Activated naive CD4-positive, alpha-beta T cell treated with anti-CD3 and anti-CD28 coated beads for 36 hours (primary cell): ENCODE results near the gene RND3. TPM values are rescaled to one million over a fixed set of nuclear protein-coding genes. Genes with fewer than 3 reads are reported as not detected.
A peak's percentile ranks its signal among the peaks of the same experiment; 100 is the strongest.

ENCODE experiments used
- CTCF ChIA-PET: fragments of 350-600 bp; sonication (Branson Sonifier 250); formaldehyde crosslinking; loops from one replicate; lab custom pipeline; 2021; ENCODE audit warnings: antibody characterized with exemption; lab: Charles Lee
- DNase-seq: peaks from one replicate; pipeline ENCODE4 v3.0.0-alpha.2; 2020
- H3K27ac Mint-ChIP-seq: one replicate; pipeline ENCODE4 v1.8.0; 2021; ENCODE audit warnings: mild to moderate bottlenecking, mixed read lengths
- H3K27me3 Mint-ChIP-seq: one replicate; pipeline ENCODE4 v1.8.0; 2021; ENCODE audit warnings: low read depth, mixed read lengths
- H3K36me3 Mint-ChIP-seq: one replicate; pipeline ENCODE4 v1.8.0; 2021; ENCODE audit warnings: low read depth, mixed read lengths
- H3K4me1 Mint-ChIP-seq: one replicate; pipeline ENCODE4 v1.8.0; 2021; ENCODE audit warnings: low read depth, mixed read lengths
- H3K4me3 Mint-ChIP-seq: one replicate; pipeline ENCODE4 v1.8.0; 2021; ENCODE audit warnings: mild to moderate bottlenecking, moderate library complexity, mixed read lengths
- H3K9me3 Mint-ChIP-seq: one replicate; pipeline ENCODE4 v1.8.0; 2021; ENCODE audit warnings: mixed read lengths
- intact Hi-C: fragments of 100-400 bp; cut with micrococcal nuclease; formaldehyde crosslinking; loops from one replicate; pipeline ENCODE4 v1.15.1; 2023
- total RNA-seq, 2 experiments: library from RNA; stranded (reverse); gene quantifications; one replicate each; pipeline ENCODE4 v1.2.3, GENCODE V29; 2021

RND3 gene
- total RNA-seq, 2 experiments from 2014 or later: not detected

DNA sequence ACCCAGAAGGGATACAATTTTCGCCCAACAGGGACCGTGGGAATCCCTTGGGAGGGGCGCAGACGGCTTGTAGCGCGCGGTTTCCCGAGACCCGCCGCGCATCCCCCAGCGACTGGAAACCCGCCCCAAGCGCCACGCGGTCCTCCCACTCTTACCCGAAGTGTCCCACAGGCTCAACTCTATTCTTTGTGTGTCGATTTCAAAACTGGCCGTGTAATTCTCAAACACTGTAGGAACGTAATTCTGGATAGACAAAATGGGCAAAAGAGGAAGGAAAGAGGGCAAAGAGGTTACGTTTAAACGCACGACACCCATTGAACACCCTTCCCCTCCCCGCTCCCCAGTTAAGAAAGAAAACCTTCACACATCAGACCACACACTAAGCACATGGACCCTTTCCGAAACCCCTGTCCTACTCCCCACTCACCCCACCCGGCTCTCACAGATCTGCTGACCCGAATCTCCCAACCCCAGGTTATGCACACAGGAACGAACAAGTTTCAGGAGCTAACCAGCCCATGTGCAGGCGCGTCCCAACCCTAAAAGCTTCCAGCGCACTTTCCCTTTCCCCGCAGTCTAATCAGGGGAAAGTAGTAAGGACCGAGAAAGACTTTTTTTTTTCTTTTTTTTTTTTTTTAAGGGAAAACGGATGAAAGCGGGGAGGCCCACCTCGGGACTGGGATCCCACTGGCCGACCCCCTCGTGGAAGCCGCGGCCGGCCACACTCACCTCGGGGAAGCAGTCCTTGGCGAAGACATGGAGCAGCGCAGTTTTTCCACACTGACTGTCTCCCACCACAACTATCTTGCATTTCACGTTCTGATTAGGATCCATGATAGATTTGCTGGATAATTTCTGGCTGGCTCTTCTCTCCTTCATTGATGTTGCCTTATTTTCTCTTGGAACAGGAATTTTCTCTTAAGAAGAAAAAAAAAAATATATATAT lies 655 bp downstream of the RND3 start:
- Mint-ChIP-seq H3K4me3 (no peak overlapping the region), H3K4me1 (peaks cover 12% of the 10 kb centered on the region), H3K9me3 (no peaks in the 10 kb centered on the region), H3K36me3 (no peaks in the 10 kb centered on the region), H3K27ac (no peak overlapping the region), H3K27me3 (peaks cover 66% of the 10 kb centered on the region)
- CTCF ChIA-PET: interaction anchor here (1.1 kb wide), 1 partner anchor 42 kb away, joined by 3 read pairs; no protein-coding TSS in a partner anchor
- no peak for DNase-seq
- intact Hi-C loops: loop anchor here (1.0 to 5.0 kb wide), 2 partner anchors 565 to 890 kb away; no protein-coding TSS in a partner anchor

DNA sequence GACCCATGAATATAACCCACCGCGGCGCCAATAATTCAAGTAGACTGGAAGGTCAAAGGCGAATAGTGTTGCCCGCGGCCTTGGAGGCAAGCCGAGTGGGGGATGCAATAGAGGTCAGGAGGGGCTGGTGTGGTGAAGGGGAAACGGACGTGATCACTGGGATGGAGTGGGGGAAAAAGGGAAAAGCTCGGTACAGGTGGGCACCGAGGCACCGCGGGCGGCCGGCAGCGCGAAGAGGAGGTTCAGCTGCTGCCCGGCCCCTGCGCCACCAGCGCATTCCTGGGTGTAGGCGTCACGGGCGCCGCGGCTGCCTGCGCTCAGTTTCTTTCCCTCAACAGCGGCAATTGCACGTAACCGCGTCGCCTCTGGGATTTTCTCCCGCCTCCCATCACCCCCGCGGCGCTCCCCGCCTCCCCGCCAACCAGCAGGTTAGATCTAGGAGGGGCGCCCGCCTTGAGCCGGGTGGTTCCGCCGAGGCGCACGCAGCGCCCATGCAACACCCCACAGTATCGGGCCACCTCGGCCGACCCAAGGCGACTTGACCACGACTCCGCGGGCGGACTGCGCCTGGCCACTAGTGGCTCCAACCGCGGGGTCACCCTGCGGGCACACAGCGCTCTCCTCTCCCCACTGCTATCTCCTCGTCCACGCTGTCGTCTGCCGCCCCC lies 1.5 kb downstream of the RND3 start:
- Mint-ChIP-seq H3K4me1 (peaks cover 12% of the 10 kb centered on the region), H3K4me3 (peak overlapping the region; percentile 34), H3K36me3 (no peaks in the 10 kb centered on the region), H3K9me3 (no peaks in the 10 kb centered on the region), H3K27me3 (peaks cover 66% of the 10 kb centered on the region), H3K27ac (no peak overlapping the region)
- intact Hi-C loops: loop anchor here (5.0 kb wide), 1 partner anchor 566 kb away; no protein-coding TSS in a partner anchor
- DNase-seq: no peak
- CTCF ChIA-PET: interaction anchor here (1.1 kb wide), 1 partner anchor 42 kb away, joined by 3 read pairs; no protein-coding TSS in a partner anchor

DNA sequence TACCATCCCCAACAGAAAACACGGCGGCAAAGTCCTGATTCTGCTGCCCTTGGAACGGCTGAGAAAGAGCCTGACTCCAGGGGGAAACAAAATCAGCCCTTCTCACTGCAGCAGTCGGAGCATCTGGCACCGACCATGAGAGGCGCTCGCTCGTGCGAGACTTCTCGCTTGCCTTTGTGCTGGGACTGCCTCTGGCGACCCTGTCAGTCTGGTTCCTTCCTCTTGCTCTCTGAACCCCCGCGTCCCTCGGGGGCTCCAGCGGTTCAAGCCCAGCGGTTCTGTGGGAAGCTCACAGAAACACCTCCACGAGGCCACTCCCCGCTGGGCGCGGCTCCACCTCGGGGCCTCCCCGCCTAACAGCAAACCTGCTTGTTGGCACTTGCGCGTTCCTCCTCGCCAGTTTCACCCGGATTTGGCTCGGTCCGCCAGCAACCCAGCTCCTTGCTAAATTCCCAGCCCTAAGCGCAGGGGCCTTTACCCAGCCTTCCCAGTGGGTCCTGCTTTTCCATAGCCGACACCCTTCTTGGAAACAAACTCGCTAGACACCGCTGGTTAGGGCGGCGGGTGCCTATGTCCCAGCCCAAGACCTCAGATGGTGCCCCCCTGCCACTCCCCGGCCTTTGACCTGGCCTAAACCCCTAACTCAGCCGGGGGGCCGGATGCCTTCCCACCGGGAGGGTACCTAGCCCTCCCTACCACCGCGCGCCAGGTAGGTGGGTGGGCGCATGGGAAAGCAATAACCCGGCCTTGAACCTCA lies 2.2 kb downstream of the RND3 start:
- no peak overlapping the region for H3K27ac Mint-ChIP-seq
- H3K4me3 Mint-ChIP-seq: peak overlapping the region; percentile 34
- H3K9me3 Mint-ChIP-seq: no peaks in the 10 kb centered on the region
- H3K36me3 Mint-ChIP-seq: no peaks in the 10 kb centered on the region
- H3K27me3 Mint-ChIP-seq: peaks cover 62% of the 10 kb centered on the region
- DNase-seq: peak; percentile 6
- H3K4me1 Mint-ChIP-seq: peaks cover 12% of the 10 kb centered on the region
- CTCF ChIA-PET: interaction anchor here (1.1 kb wide), 1 partner anchor 41 kb away, joined by 3 read pairs; no protein-coding TSS in a partner anchor
- intact Hi-C loops: loop anchor here (5.0 kb wide), 1 partner anchor 567 kb away; no protein-coding TSS in a partner anchor

DNA sequence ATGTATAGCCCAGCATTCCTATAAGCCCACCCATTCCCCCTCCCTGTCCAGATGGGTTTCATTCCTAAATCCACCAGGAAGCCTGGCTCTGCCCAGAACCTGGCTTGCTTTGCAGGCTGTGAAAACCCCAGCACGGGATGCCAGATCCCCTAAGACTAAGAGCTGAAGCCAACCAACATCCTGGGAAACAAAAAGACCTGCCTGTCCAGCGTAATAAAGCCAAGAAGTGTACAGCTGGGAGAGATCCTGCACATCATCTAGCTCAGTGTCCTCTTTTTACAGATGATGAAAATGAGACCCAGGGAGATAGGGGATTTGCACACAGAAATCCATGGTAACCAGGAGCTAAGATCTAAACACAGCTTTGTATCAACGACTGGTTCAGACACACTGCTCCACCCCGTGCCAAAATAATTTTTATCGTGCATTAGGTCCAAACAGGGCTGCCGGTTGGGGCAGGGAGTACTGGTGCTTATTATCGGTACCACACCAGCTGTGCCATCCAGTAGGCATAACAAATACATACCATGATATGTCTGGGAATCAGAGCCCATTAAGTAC lies 2.9 kb downstream of the RND3 start:
- H3K27ac Mint-ChIP-seq: no peak overlapping the region
- no peaks in the 10 kb centered on the region for H3K36me3 Mint-ChIP-seq
- intact Hi-C loops: loop anchor here (5.0 kb wide), 1 partner anchor 568 kb away; no protein-coding TSS in a partner anchor
- peaks cover 57% of the 10 kb centered on the region for H3K27me3 Mint-ChIP-seq
- H3K4me1 Mint-ChIP-seq: peaks cover 12% of the 10 kb centered on the region
- no peak overlapping the region for H3K4me3 Mint-ChIP-seq
- no peaks in the 10 kb centered on the region for H3K9me3 Mint-ChIP-seq
- CTCF ChIA-PET: no interaction called here
- DNase-seq: no peak

DNA sequence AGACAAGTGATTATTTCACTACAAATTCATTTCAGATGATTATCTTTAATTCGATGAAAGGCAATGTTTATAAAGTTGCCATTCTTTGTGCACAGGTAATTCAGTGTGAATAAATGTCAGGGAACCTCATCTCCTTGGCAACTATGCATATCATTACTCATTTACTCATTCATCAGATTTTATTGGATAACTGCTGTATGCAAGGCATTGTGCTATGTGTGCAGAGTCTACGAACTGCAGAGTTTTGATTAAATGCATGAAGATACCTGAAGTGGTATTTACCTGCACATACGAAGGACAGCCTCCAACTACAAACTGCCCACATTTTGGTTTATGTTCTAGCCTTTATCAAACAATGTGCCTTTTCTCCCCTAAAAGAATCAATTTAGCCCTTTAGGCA lies 3.5 kb downstream of the RND3 start:
- Mint-ChIP-seq H3K27me3 (peaks cover 51% of the 10 kb centered on the region), H3K4me3 (no peak overlapping the region), H3K27ac (no peak overlapping the region), H3K36me3 (no peaks in the 10 kb centered on the region), H3K4me1 (peaks cover 12% of the 10 kb centered on the region), H3K9me3 (no peaks in the 10 kb centered on the region)
- intact Hi-C loops: no loop called here
- CTCF ChIA-PET: no interaction called here
- DNase-seq: no peak

DNA sequence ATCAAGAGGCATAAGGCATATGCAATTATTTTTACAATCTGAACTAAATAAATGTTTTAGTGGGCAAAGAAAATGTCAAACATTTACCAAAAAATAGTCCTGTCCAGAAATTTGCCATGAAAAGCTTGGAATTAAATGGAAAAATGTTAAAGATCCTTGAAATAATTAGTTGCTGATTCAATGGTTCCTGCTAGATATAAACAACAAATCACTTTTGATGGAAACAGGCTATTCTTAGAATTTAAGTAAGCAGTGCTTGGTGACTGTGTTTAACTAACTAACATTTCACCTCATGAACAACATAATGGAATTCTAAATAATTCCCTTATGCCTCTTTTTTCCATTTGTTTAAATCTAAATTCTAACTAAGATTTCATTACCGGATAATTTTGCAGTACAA lies 3.9 kb downstream of the RND3 start:
- no peak for DNase-seq
- Mint-ChIP-seq H3K4me1 (peaks cover 12% of the 10 kb centered on the region), H3K9me3 (no peaks in the 10 kb centered on the region), H3K27ac (no peak overlapping the region), H3K27me3 (peaks cover 47% of the 10 kb centered on the region), H3K4me3 (no peak overlapping the region), H3K36me3 (no peaks in the 10 kb centered on the region)
- intact Hi-C loops: no loop called here
- CTCF ChIA-PET: no interaction called here

DNA sequence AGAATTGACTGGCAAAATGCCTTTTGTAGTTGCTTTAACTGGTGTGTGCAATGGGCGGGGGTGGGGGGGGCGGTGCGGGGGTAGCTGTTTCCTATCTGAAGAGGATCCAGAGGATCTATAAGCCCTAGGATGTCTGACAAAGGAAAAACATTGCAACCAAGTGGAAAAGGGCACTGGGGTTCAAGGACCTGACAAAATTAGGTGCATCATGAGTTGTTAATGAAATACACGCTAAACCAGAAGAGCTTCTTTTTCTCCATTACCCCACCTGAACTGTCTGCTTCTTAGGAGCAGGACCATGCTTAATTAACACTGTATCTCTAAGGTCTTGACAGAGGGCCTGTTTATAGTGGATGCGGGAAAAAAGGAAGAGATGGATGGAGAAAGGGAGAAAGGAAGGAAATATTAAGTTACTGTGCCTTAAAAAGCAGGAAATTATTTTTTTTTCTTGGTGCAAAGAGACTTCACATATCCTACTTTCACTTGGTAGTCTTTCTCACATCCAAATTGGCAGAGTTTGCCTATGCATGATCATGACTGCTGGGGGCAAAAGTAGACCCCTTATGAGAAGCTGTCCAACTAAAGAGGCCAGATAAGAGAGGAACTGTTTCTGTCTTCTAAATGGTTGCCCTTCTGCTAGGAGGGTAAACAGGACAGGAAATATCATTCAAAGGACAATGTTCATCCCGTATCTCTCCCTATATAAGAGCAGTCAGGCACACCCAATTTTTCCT lies 4.6 kb downstream of the RND3 start:
- H3K27ac Mint-ChIP-seq: no peak overlapping the region
- intact Hi-C loops: no loop called here
- no peak for DNase-seq
- H3K4me3 Mint-ChIP-seq: no peak overlapping the region
- H3K4me1 Mint-ChIP-seq: peaks cover 12% of the 10 kb centered on the region
- no peaks in the 10 kb centered on the region for H3K9me3 Mint-ChIP-seq
- no peaks in the 10 kb centered on the region for H3K36me3 Mint-ChIP-seq
- H3K27me3 Mint-ChIP-seq: peaks cover 41% of the 10 kb centered on the region
- CTCF ChIA-PET: no interaction called here

DNA sequence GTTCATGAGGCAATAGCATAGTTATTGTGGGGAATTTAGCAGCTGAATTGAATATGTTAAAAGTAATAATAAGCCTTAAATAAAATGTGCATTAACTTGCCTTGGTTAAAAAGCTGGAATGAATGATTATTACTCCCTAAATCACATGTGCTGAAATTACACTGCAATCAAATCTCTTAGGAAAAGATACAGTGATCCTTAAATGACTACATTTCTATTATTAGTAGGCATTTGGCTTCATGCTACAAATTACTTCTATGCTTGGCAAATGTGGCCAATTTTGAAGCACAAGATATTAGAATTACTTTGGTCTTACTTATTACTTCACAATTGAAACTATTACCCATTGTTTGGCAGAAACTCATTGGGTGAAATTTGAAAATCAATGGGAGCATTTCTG lies 5.4 kb downstream of the RND3 start:
- peaks cover 35% of the 10 kb centered on the region for H3K27me3 Mint-ChIP-seq
- H3K27ac Mint-ChIP-seq: no peak overlapping the region
- no peak for DNase-seq
- H3K4me3 Mint-ChIP-seq: no peak overlapping the region
- intact Hi-C loops: no loop called here
- peaks cover 10% of the 10 kb centered on the region for H3K4me1 Mint-ChIP-seq
- no peaks in the 10 kb centered on the region for H3K36me3 Mint-ChIP-seq
- no peaks in the 10 kb centered on the region for H3K9me3 Mint-ChIP-seq
- CTCF ChIA-PET: no interaction called here

DNA sequence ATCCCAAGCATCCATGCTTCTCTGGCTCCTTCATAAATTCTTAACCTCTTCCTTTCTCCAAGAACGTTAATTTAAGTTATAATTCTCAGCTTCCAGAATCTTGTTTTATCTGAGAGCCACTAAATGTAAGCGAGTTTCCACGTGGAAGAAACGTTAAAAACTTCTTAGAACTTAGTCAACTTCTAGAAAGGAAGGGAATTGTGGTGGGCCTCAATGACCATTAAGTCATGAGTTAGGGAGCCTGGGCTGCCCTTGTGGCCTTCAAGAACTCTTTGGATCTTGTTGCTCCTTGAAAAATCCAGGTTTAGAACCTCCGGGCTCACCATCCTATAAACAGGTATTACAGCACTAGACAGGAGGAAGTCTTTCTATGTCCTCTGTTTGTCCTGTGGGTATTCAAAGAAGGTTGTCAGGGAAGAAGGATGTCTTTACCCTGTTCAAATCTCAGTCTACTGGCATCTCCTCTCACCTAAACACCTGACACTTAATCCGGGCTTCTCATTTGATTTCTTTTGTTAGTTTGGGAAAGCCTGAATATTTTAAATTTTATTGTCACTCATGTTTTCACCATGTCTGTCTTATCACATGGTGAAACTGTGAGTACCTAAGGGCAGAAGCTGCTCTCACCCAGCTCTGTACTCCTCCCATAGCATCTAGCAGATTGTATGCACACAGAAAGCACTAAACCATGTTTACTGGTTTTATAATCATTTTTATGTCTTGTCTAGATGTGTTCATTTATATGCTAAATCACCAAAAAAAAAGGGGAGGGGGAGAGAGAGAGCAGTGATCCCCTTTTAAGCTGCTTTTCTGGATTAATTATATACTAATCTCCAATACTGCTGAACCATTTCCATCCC lies 6.3 kb downstream of the RND3 start:
- H3K36me3 Mint-ChIP-seq: no peaks in the 10 kb centered on the region
- H3K27ac Mint-ChIP-seq: no peak overlapping the region
- peaks cover 27% of the 10 kb centered on the region for H3K27me3 Mint-ChIP-seq
- no peak overlapping the region for H3K4me3 Mint-ChIP-seq
- CTCF ChIA-PET: no interaction called here
- DNase-seq: no peak
- intact Hi-C loops: no loop called here
- no peaks in the 10 kb centered on the region for H3K9me3 Mint-ChIP-seq
- peaks cover 3% of the 10 kb centered on the region for H3K4me1 Mint-ChIP-seq

DNA sequence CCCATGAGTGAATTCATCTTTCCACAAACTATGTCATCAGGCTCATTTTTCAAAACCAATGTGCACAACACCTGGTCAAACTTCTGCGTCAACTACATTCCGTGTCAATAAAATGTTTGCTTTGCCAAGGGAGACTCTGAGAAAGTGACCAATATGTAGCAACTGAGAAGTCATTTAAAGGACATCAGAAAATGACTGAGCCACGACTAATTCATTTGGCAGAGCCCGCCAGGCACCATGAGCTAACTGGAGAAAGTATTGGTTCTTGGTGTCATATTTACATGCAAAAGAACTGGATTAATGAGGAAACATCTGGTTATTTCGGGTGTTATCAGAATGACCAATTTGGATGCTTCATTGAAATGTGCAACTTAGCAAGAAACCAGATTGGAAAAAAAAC lies 7.2 kb downstream of the RND3 start:
- DNase-seq: no peak
- Mint-ChIP-seq H3K9me3 (no peaks in the 10 kb centered on the region), H3K4me1 (no peaks in the 10 kb centered on the region), H3K27me3 (peaks cover 18% of the 10 kb centered on the region), H3K36me3 (no peaks in the 10 kb centered on the region), H3K4me3 (no peak overlapping the region), H3K27ac (no peak overlapping the region)
- intact Hi-C loops: no loop called here
- CTCF ChIA-PET: no interaction called here
